ENCODE results near the gene WDTC1.

Gene WDTC1

DNA sequence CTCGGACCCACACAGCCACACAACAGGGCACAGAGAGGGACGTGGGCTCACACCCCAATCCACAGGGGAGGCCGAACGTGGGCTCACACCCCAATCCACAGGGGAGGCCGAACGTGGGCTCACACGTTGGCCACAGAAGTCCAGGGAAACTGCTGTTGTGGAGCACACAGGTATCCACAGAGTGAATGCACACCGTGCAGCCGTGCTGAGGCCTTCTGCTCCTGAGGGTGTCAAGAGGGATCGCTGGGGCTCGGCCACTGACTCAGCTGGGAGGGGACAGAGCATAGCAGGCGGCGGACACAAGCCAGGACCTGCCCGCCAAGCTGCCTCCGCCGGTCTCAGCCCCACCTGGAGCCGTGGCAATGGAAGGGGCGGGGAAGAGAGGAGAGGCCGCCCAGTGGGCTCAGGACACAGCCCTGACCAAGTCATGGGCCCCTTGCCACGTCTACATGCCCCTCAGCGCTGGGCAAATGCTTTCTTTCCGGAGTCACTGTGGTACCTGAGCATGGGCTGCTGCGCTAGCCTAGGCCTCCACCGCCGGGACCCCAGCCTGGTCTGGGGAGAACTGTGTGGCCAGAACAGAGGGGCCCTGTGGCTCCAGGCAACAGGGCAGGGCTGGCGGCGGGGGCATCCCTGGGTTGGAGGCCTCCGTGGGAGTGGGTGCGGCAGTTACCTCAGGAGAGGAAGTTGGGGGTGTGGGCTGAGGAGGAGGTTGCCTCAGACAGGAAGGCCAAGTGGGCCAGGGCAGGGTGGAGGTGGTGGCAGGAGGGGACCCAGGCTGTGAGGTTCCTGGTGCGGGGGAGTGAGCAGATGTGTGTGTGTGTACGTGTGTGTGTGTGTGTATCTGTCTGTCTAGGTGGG, 108.6 kb downstream of the WDTC1 start:
- TF ChIP-seq, protein P1, sequence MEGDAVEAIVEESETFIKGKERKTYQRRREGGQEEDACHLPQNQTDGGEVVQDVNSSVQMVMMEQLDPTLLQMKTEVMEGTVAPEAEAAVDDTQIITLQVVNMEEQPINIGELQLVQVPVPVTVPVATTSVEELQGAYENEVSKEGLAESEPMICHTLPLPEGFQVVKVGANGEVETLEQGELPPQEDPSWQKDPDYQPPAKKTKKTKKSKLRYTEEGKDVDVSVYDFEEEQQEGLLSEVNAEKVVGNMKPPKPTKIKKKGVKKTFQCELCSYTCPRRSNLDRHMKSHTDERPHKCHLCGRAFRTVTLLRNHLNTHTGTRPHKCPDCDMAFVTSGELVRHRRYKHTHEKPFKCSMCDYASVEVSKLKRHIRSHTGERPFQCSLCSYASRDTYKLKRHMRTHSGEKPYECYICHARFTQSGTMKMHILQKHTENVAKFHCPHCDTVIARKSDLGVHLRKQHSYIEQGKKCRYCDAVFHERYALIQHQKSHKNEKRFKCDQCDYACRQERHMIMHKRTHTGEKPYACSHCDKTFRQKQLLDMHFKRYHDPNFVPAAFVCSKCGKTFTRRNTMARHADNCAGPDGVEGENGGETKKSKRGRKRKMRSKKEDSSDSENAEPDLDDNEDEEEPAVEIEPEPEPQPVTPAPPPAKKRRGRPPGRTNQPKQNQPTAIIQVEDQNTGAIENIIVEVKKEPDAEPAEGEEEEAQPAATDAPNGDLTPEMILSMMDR (IDR thresholded peaks at IDR 0.05; ENCODE audit: insufficient read depth, low read depth, low read length, missing control alignments): no peak
- peak overlapping the region; percentile 98 for H3K4me3 ChIP-seq (ENCODE audit: low read length)
- peak; percentile 99 for DNase-seq (ENCODE audit: low read depth)

DNA sequence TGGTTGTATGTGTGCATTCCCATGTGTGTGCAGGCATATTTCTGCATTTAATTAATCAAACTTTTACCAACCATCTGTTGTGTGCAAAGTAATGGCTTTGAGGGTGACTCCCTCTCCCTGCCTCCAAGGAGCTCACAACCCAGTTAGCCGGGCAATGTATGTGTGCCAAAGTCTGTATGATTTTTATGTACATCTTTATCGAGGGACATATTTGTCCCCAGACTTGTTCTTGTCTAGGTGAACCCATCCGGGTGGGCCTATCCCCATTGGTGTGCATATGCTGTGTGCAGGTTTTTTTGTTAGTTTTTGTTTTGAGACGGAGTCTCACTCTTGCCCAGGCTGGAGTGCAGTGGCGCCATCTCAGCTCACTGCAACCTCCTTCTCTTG, 109.2 kb downstream of the WDTC1 start:
- TF ChIP-seq, protein P1 (IDR thresholded peaks at IDR 0.05; ENCODE audit: insufficient read depth, low read depth, low read length, missing control alignments): no peak
- DNase-seq (ENCODE audit: low read depth): no peak
- peak overlapping the region; percentile 98 for H3K4me3 ChIP-seq (ENCODE audit: low read length)

DNA sequence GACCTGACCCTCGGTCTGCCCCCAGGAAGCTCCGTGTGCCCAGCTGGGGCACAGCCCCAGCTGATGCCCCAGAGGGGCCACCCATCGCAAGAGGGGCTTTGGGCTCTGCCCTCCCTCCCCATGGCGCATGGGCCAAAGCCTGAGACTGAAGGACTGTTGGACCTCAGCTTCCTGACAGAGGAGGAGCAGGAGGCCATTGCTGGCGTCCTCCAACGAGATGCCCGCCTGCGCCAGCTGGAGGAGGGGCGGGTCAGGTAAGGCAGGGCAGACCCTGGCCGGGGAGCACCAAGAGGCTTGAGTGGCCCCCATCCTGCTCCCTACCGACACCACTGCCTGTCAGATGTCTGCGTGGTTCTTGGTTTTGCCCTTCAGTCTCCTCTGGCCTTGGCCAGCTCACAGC, 110.8 kb downstream of the WDTC1 start:
- H3K4me3 ChIP-seq (ENCODE audit: low read length): no peak overlapping the region
- TF ChIP-seq, protein P1 (IDR thresholded peaks at IDR 0.05; ENCODE audit: insufficient read depth, low read depth, low read length, missing control alignments): no peak
- no peak for DNase-seq (ENCODE audit: low read depth)

DNA sequence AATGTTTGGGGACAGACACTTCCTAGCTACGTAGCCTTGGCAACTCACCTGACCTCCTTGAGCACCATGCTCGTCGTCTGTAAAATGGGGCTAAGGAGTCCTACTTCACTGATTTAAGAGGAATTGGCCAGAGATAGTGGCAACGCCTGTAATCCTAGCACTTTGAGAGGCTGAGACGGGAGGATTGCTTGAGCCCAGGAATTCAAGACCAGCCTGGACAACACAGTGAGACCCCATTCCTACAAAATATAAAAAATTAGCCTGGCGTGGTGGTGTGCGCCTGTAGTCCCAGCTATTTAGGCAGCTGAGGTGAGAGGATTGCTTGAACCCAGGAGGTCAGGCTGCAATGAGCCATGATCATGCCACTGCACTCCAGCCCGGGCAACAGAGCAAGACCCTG, 111.9 kb downstream of the WDTC1 start:
- H3K4me3 ChIP-seq (ENCODE audit: low read length): no peak overlapping the region
- DNase-seq (ENCODE audit: low read depth): no peak
- TF ChIP-seq, protein P1 (IDR thresholded peaks at IDR 0.05; ENCODE audit: insufficient read depth, low read depth, low read length, missing control alignments): no peak

DNA sequence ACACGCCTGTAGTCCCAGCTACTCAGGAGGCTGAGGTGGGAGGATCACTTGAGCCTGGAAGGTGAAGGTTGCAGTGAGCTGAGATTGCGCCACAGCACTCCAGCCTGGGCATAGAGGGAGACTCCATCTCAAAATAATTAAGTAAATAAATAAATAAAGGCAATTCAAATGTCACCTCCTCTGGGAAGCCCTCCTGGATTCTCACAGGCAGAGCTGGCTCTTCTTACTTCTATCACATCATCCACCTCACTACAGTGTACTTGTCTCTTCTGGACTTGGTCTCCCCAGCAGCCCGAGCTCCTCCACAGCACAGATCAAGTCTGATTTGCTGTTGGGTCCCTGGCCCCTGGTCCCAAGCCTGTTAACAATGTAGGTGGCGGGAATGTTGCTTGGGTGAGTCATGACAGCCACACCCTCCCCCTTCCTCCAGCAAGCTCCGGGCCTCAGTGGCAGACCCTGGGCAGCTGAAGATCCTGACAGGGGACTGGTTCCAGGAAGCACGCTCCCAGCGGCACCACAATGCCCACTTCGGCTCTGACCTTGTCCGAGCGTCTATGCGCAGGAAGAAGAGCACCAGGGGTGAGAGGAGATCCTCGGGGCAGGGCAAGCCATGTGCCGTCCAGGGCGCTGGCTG, 112.7 kb downstream of the WDTC1 start:
- TF ChIP-seq, protein P1 (IDR thresholded peaks at IDR 0.05; ENCODE audit: insufficient read depth, low read depth, low read length, missing control alignments): no peak
- no peak overlapping the region for H3K4me3 ChIP-seq (ENCODE audit: low read length)

DNA sequence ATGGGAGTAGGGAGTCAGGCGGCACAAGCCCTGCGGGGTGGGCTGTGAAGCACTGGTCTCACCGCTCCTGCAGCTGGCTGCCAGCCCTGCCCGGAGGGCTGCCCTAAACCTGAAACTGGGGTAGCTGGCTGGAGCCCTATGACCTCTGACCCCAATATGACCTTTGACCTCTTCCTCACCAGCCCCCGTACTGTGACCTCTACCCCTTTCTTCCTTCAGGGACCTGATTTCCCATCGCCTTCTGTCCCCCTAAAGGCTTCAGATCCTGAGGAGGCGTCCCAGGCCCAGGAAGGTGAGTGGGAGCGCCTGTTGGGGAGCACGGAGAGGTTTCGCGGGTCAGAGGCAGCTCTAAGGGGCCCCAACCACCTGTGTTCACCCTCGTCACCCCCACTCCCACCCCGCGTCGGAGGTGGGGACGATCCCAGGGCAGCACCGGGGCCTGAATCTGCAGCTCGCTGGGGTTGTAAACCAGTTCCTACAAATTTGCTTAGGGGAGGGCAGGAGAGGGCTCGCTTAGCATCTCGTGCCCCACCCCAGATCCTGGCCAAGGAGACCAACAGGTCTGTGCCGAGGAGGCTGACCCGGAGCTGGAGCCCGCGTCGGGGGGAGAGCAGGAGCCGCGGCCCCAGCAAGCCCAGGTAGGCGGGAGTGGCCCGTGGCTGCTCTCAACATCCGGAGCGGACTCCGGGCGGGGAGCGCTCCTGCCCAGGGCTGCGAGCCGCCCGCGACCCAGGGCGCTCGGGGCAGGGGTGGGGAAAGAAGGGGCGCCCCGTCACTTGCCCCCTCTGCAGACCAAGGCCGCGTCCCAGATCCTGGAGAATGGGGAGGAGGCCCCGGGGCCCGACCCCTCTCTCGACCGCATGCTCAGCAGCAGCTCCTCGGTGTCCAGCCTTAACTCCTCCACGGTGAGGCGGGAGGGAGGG, 114.7 kb downstream of the WDTC1 start:
- TF ChIP-seq, protein P1 (IDR thresholded peaks at IDR 0.05; ENCODE audit: insufficient read depth, low read depth, low read length, missing control alignments): no peak
- H3K4me3 ChIP-seq (ENCODE audit: low read length): no peak overlapping the region
- DNase-seq (ENCODE audit: low read depth): peak; percentile 88

More for the DNA sequence above, 112.7 kb downstream of the WDTC1 start:
- peak; percentile 61 for DNase-seq (ENCODE audit: low read depth)
